ENCODE data around the gene RSPO4.

DNA sequence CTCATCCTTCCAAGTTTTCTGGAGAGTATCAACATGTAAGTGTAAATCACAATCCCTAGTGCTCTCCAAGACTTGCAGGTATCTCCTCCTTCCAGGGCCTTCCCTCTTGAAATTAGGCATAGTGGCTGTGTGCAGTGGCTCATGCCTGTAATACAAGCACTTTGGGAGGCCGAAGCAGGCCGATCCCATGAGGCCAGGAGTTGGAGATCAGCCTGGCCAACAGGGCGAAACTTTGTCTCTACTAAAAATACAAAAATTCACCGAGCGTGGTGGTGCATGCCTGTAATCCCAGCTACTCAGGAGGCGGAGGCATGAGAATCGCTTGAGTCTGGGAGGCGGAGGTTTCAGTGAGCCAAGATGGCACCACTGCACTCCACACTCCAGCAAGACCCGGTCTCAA, 76.6 kb downstream of the RSPO4 start:
- TF ChIP-seq CTCF (IDR thresholded peaks at IDR 0.05) = no peak
- TF ChIP-seq POLR2A (IDR thresholded peaks at IDR 0.05) = no peak

Data from body of pancreas (tissue), 4 donors.